Thyroid gland (tissue), 4 donors: ENCODE results near the gene KLLN.
"Not testable (repeated sequence)": the region's sequence is repeated elsewhere in the genome, so short reads cannot be mapped to it uniquely, and the experiment has no call there.

Experiments used
- POLR2A ChIP-seq, 2 donors: fragments of 450-650 bp; IDR thresholded peaks; one replicate each; pipeline ENCODE4 v1.6.1; 2017; ENCODE audit warnings: antibody characterized with exemption in 2 of 2, mild to moderate bottlenecking in 2 of 2, moderate library complexity in 1 of 2
- TF ChIP-seq, protein P1 (sequence below), 6 experiments: fragments of 200-600 bp in 3 of 6; fragments of 450-650 bp in 3 of 6; sonication (generic) in 3 of 6; IDR thresholded peaks; one replicate each; pipeline ENCODE4 v1.5.1; 2016 to 2019; ENCODE audit warnings: antibody characterized with exemption in 6 of 6, mild to moderate bottlenecking in 2 of 6, inconsistent platforms in 1 of 6, moderate library complexity in 1 of 6

DNA sequence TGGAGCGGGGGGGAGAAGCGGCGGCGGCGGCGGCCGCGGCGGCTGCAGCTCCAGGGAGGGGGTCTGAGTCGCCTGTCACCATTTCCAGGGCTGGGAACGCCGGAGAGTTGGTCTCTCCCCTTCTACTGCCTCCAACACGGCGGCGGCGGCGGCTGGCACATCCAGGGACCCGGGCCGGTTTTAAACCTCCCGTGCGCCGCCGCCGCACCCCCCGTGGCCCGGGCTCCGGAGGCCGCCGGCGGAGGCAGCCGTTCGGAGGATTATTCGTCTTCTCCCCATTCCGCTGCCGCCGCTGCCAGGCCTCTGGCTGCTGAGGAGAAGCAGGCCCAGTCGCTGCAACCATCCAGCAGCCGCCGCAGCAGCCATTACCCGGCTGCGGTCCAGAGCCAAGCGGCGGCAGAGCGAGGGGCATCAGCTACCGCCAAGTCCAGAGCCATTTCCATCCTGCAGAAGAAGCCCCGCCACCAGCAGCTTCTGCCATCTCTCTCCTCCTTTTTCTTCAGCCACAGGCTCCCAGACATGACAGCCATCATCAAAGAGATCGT, 690 bp upstream of the KLLN start:
- TF ChIP-seq, protein P1, sequence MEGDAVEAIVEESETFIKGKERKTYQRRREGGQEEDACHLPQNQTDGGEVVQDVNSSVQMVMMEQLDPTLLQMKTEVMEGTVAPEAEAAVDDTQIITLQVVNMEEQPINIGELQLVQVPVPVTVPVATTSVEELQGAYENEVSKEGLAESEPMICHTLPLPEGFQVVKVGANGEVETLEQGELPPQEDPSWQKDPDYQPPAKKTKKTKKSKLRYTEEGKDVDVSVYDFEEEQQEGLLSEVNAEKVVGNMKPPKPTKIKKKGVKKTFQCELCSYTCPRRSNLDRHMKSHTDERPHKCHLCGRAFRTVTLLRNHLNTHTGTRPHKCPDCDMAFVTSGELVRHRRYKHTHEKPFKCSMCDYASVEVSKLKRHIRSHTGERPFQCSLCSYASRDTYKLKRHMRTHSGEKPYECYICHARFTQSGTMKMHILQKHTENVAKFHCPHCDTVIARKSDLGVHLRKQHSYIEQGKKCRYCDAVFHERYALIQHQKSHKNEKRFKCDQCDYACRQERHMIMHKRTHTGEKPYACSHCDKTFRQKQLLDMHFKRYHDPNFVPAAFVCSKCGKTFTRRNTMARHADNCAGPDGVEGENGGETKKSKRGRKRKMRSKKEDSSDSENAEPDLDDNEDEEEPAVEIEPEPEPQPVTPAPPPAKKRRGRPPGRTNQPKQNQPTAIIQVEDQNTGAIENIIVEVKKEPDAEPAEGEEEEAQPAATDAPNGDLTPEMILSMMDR (IDR thresholded peaks at IDR 0.05), result not testable (repeated sequence)
- not testable (repeated sequence) for TF ChIP-seq POLR2A (IDR thresholded peaks at IDR 0.05)
